OCI-LY1 (cell line): ENCODE measurements around the gene ESR2.
"Not testable (repeated sequence)": the region's sequence is repeated elsewhere in the genome, so short reads cannot be mapped to it uniquely, and the experiment has no call there.

ENCODE experiments used
- H2AFZ ChIP-seq: fragments of 200-600 bp; sonication (generic), shearing (Covaris generic); 2 replicates; pipeline ENCODE4 v1.6.0; 2014; ENCODE audit warnings: antibody characterized with exemption, mild to moderate bottlenecking, low read length
- H3F3A ChIP-seq: fragments of 200-600 bp; sonication (generic), shearing (Covaris generic); 2 replicates; pipeline ENCODE4 v1.6.0; 2014; ENCODE audit warnings: mild to moderate bottlenecking, antibody characterized with exemption, low read length, moderate library complexity; ENCODE audit not compliant: insufficient read depth
- H3K27ac ChIP-seq: fragments of 200-600 bp; sonication (generic); 2 replicates; pipeline ENCODE4 v1.5.1; 2014; ENCODE audit warnings: low read length, mixed run types, mild to moderate bottlenecking, low read depth; ENCODE audit not compliant: poor library complexity, severe bottlenecking
- H3K27me3 ChIP-seq: fragments of 200-600 bp; sonication (generic); 2 replicates; pipeline ENCODE4 v1.6.0; 2014; ENCODE audit warnings: antibody characterized with exemption, mild to moderate bottlenecking, low read length, moderate library complexity; ENCODE audit not compliant: insufficient read depth
- H3K36me3 ChIP-seq: fragments of 200-600 bp; sonication (generic); 2 replicates; pipeline ENCODE4 v1.6.1; 2014; ENCODE audit warnings: mild to moderate bottlenecking, antibody characterized with exemption, low read length, moderate library complexity, mixed read lengths; ENCODE audit not compliant: insufficient read depth
- H3K4me1 ChIP-seq: fragments of 200-600 bp; sonication (generic); 2 replicates; pipeline ENCODE4 v1.5.1; 2014; ENCODE audit warnings: mild to moderate bottlenecking, low read length, moderate library complexity; ENCODE audit not compliant: insufficient read depth, severe bottlenecking
- H3K4me2 ChIP-seq: fragments of 200-600 bp; sonication (generic), shearing (Covaris generic); 2 replicates; pipeline ENCODE4 v1.6.1; 2014; ENCODE audit warnings: low read length
- H3K4me3 ChIP-seq: fragments of 200-600 bp; sonication (generic); 2 replicates; pipeline ENCODE4 v1.5.1; 2014; ENCODE audit warnings: low read length, low read depth, mild to moderate bottlenecking, mixed read lengths; ENCODE audit not compliant: poor library complexity, severe bottlenecking
- H3K79me2 ChIP-seq: fragments of 200-600 bp; shearing (Covaris generic); 2 replicates; pipeline ENCODE4 v1.6.1; 2016; ENCODE audit warnings: mixed run types, low read length, mixed read lengths; ENCODE audit not compliant: insufficient read depth
- H3K9ac ChIP-seq: fragments of 200-600 bp; sonication (generic), shearing (Covaris generic); 2 replicates; pipeline ENCODE4 v1.6.1; 2014; ENCODE audit warnings: mild to moderate bottlenecking, low read length, mixed read lengths
- H3K9me2 ChIP-seq: fragments of 200-600 bp; sonication (generic), shearing (Covaris generic); 2 replicates; pipeline ENCODE4 v1.6.1; 2014; ENCODE audit warnings: low read depth, mild to moderate bottlenecking, low read length, mixed read lengths
- H3K9me3 ChIP-seq: fragments of 200-600 bp; shearing (Covaris generic); 2 replicates; pipeline ENCODE4 v1.6.1; 2014; ENCODE audit warnings: low read length, mixed read lengths
- H4K20me1 ChIP-seq: fragments of 200-600 bp; sonication (generic), shearing (Covaris generic); 2 replicates; pipeline ENCODE4 v1.6.0; 2016; ENCODE audit warnings: mild to moderate bottlenecking, low read length; ENCODE audit not compliant: insufficient read depth
- EZH2 ChIP-seq: fragments of 200-600 bp; sonication (generic), shearing (Covaris generic); IDR thresholded peaks from 2 replicates; pipeline ENCODE4 v1.8.0; 2017; ENCODE audit warnings: borderline replicate concordance, mixed run types, mild to moderate bottlenecking, antibody characterized with exemption, low read length, moderate library complexity, mixed read lengths
- TF ChIP-seq, protein P1 (sequence below): fragments of 200-600 bp; sonication (generic), shearing (Covaris generic); IDR thresholded peaks from 2 replicates; pipeline ENCODE4 v1.5.1; 2017; ENCODE audit warnings: mild to moderate bottlenecking, antibody characterized with exemption, low read length, moderate library complexity, mixed read lengths

ESR2 gene

DNA sequence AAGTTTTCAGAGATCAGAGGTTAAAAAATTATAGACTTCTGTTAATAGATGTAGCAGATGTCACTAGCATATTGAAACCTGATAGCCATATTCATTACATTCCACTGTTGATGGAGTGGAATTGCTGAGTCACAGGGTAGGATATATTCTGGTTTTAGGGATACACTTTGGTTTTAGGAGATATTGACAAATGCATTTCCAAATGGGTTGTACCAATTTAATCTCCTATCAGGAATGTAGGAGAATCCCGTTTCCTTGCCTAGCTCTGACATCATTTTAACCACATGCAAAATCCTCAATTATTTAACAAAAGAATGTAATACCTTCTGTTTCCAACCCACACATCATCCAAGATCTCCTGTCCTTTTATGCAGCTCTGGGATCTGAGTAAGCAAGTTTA is 30.7 kb upstream of the ESR2 start:
- no peaks in the 10 kb centered on the region for H3K9me2 ChIP-seq
- H3K27ac ChIP-seq, result no peak overlapping the region
- H3K4me1 ChIP-seq, result no peaks in the 10 kb centered on the region
- H3K27me3 ChIP-seq, result no peaks in the 10 kb centered on the region
- no peaks in the 10 kb centered on the region for H3F3A ChIP-seq
- H3K9ac ChIP-seq, result no peak overlapping the region
- H4K20me1 ChIP-seq, result no peaks in the 10 kb centered on the region
- no peaks in the 10 kb centered on the region for H3K9me3 ChIP-seq
- no peaks in the 10 kb centered on the region for H3K36me3 ChIP-seq
- H3K79me2 ChIP-seq, result no peaks in the 10 kb centered on the region
- no peak for TF ChIP-seq EZH2
- TF ChIP-seq, protein P1, sequence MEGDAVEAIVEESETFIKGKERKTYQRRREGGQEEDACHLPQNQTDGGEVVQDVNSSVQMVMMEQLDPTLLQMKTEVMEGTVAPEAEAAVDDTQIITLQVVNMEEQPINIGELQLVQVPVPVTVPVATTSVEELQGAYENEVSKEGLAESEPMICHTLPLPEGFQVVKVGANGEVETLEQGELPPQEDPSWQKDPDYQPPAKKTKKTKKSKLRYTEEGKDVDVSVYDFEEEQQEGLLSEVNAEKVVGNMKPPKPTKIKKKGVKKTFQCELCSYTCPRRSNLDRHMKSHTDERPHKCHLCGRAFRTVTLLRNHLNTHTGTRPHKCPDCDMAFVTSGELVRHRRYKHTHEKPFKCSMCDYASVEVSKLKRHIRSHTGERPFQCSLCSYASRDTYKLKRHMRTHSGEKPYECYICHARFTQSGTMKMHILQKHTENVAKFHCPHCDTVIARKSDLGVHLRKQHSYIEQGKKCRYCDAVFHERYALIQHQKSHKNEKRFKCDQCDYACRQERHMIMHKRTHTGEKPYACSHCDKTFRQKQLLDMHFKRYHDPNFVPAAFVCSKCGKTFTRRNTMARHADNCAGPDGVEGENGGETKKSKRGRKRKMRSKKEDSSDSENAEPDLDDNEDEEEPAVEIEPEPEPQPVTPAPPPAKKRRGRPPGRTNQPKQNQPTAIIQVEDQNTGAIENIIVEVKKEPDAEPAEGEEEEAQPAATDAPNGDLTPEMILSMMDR, result no peak
- no peak overlapping the region for H2AFZ ChIP-seq
- no peak overlapping the region for H3K4me2 ChIP-seq
- no peak overlapping the region for H3K4me3 ChIP-seq

GRCh38 chr14:64324461-64324860 is 30.3 kb upstream of the ESR2 start:
- Histone ChIP-seq H3K27me3 (no peaks in the 10 kb centered on the region), H3K9me2 (no peaks in the 10 kb centered on the region), H3K27ac (no peak overlapping the region), H3K4me1 (no peaks in the 10 kb centered on the region), H2AFZ (no peak overlapping the region), H3K9ac (no peak overlapping the region), H3K9me3 (no peaks in the 10 kb centered on the region), H3K4me3 (no peak overlapping the region), H4K20me1 (no peaks in the 10 kb centered on the region), H3K36me3 (no peaks in the 10 kb centered on the region), H3K4me2 (no peak overlapping the region), H3F3A (no peaks in the 10 kb centered on the region), H3K79me2 (no peaks in the 10 kb centered on the region)
- no peak for TF ChIP-seq EZH2
- TF ChIP-seq, protein P1, result no peak

DNA sequence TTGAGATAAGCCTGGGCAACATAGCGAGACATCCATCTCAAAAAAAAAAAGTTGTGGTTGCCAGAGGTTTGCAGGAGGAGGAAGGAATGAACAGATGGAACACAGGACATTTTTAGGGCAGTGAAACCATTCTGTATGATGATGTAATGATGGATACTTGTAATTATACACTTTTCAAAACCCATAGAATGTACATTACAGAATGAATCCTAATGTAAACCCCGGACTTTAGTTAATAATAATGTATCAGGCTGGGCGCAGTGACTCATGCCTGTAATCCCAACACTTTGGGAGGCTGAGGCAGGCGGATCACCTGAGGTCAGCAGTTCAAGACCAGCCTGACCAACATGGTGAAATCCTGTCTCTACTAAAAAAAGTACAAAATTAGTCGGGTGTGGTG is 26.2 kb upstream of the ESR2 start:
- H3K27ac ChIP-seq, H3K79me2 ChIP-seq, H3K9ac ChIP-seq, H3K4me3 ChIP-seq, H3K4me1 ChIP-seq, H3F3A ChIP-seq, H3K9me3 ChIP-seq, H3K36me3 ChIP-seq, H3K27me3 ChIP-seq, H3K9me2 ChIP-seq, H4K20me1 ChIP-seq, H3K4me2 ChIP-seq, H2AFZ ChIP-seq: not testable (repeated sequence)

- H3F3A ChIP-seq, H3K36me3 ChIP-seq, H3K27me3 ChIP-seq, H3K4me2 ChIP-seq, H3K9ac ChIP-seq, H3K79me2 ChIP-seq, H3K9me2 ChIP-seq, H3K27ac ChIP-seq, H2AFZ ChIP-seq, H3K9me3 ChIP-seq, H3K4me1 ChIP-seq, H4K20me1 ChIP-seq, H3K4me3 ChIP-seq: not testable (repeated sequence)
These were observed 24.5 kb upstream of the ESR2 start for GRCh38 chr14:64318695-64319094.
